GM04504 (cell line): ENCODE measurements around the gene ACSF3.

Experiments
- DNase-seq: peaks from one replicate; pipeline ENCODE4 v3.0.0-alpha.2; 2012; ENCODE audit warnings: low read depth

The ACSF3 gene

GRCh38 chr16:89201439-89202377 is 108.1 kb downstream of the ACSF3 start:
- DNase-seq: no peak

GRCh38 chr16:89202422-89203215 is 109.0 kb downstream of the ACSF3 start:
- DNase-seq: no peak
